Mucosa of descending colon (tissue), 3 donors: Measurements from ENCODE around the gene NEK6. TPM values are rescaled to one million over a fixed set of nuclear protein-coding genes. Genes with fewer than 3 reads are reported as not detected.

ENCODE experiments used
- ATAC-seq: fragments of 200-7000 bp; cut with Tn5 transposase; one replicate; pipeline ENCODE4 v1.9.1; 2020; ENCODE audit warnings: mild to moderate bottlenecking, moderate library complexity
- DNase-seq, 3 donors: peaks; one replicate each; pipeline ENCODE4 v3.0.0-alpha.2; 2020
- H3K36me3 ChIP-seq: fragments of 200-600 bp; one replicate; pipeline ENCODE4 v1.8.0; 2021; ENCODE audit warnings: low read depth, mild to moderate bottlenecking
- H3K4me1 ChIP-seq: fragments of 200-600 bp; one replicate; pipeline ENCODE4 v1.8.0; 2021; ENCODE audit warnings: low read depth, mild to moderate bottlenecking
- H3K4me3 ChIP-seq: fragments of 200-600 bp; one replicate; pipeline ENCODE4 v1.8.0; 2021; ENCODE audit warnings: mild to moderate bottlenecking
- H3K9me3 ChIP-seq: fragments of 200-600 bp; one replicate; pipeline ENCODE4 v1.8.0; 2021; ENCODE audit warnings: mild to moderate bottlenecking
- intact Hi-C, 2 donors: fragments of 100-400 bp; cut with DNase I in 1 of 2; cut with micrococcal nuclease in 1 of 2; formaldehyde crosslinking; loops; one replicate each; pipeline versions ENCODE4 v1.11.0 to v1.11.1; 2022; cut with DNase I, micrococcal nuclease
- total RNA-seq, 3 donors: library from RNA; stranded (reverse); fragmentation: NEBNext Ultra II Directional in 2 of 3; extraction: Animal tissue kit (Norgen Biotek cat#: 25700) in 2 of 3; gene quantifications; one replicate each; pipeline versions ENCODE4 v1.2.1 to v1.2.4, GENCODE V29; 2021 to 2023
- TF ChIP-seq, protein P1 (sequence below): fragments of 200-600 bp; IDR thresholded peaks from one replicate; pipeline ENCODE4 v1.8.0; 2022; ENCODE audit warnings: antibody characterized with exemption, mild to moderate bottlenecking
- donor health status: DM: no; HTN: no; CAD: no; lungs with moderate emphysema.
- donor health status: DM: no; HTN: no; CAD: no.
- donor health status: DM: no; HTN: yes; CAD: no.

Gene NEK6
- total RNA-seq, 3 donors from 2014 or later: 41.1 to 65.0 (median 51.8) TPM

DNA sequence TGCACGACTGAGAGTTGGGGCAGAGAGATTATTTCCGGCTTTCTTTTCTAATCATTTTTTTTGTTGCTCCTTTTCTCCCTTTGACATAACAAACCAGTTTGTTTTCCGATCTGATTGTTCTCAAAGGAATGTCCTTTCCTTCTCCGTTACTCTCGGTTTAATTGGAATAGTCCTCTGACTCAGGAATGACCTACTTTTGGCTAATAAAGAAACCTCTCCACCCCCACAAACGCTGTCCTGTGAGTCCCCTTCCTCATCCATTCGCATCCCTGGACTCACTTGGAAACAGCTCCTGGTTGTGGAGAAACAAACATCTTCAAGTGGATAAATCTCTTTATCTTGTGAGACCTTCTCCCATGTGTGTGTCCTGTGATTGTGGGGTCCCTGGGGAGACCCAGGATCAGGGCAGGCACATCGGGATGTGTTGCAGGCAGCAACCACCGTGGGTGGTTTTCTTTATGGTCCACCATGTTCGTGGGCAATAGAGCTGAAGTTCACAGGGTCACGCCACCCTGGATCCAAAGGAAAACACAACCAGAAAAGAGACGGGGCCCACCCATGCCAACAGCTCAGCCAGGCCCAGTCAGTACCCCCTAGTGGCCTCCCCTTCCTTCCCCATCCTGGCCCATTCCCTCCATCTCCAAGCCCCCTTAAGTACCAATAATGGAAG lies 45.2 kb upstream of the NEK6 start:
- no peak for ATAC-seq
- Histone ChIP-seq H3K36me3 (no peaks in the 10 kb centered on the region), H3K4me1 (peaks cover 2% of the 10 kb centered on the region), H3K9me3 (no peaks in the 10 kb centered on the region), H3K4me3 (no peak overlapping the region)
- DNase-seq: no peak
- TF ChIP-seq, protein P1, sequence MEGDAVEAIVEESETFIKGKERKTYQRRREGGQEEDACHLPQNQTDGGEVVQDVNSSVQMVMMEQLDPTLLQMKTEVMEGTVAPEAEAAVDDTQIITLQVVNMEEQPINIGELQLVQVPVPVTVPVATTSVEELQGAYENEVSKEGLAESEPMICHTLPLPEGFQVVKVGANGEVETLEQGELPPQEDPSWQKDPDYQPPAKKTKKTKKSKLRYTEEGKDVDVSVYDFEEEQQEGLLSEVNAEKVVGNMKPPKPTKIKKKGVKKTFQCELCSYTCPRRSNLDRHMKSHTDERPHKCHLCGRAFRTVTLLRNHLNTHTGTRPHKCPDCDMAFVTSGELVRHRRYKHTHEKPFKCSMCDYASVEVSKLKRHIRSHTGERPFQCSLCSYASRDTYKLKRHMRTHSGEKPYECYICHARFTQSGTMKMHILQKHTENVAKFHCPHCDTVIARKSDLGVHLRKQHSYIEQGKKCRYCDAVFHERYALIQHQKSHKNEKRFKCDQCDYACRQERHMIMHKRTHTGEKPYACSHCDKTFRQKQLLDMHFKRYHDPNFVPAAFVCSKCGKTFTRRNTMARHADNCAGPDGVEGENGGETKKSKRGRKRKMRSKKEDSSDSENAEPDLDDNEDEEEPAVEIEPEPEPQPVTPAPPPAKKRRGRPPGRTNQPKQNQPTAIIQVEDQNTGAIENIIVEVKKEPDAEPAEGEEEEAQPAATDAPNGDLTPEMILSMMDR: no peak
- intact Hi-C loops: no loop called here

DNA sequence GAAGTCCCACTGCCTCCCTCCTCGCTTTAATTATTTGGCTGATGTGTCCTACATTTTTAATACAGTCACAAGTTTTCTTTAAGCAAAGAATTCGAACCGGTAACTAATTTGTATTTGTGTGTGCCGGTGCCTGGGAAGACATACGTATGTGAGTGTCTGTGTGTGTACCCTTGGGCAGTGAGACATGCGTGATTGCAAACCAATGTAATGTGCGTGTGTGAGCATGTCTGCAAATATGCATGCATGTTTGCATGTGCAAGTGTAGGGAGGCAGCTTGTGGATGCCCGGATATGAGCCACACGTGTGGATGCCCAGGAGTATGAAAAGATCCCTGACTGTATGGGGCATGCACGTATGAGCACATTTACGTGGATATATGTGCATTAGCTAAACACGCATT lies 44.4 kb upstream of the NEK6 start:
- ATAC-seq (no peak), DNase-seq (no peak)
- H3K9me3 ChIP-seq: no peaks in the 10 kb centered on the region
- no peak overlapping the region for H3K4me3 ChIP-seq
- peaks cover 8% of the 10 kb centered on the region for H3K4me1 ChIP-seq
- TF ChIP-seq, protein P1: no peak
- no peaks in the 10 kb centered on the region for H3K36me3 ChIP-seq
- intact Hi-C loops: no loop called here

DNA sequence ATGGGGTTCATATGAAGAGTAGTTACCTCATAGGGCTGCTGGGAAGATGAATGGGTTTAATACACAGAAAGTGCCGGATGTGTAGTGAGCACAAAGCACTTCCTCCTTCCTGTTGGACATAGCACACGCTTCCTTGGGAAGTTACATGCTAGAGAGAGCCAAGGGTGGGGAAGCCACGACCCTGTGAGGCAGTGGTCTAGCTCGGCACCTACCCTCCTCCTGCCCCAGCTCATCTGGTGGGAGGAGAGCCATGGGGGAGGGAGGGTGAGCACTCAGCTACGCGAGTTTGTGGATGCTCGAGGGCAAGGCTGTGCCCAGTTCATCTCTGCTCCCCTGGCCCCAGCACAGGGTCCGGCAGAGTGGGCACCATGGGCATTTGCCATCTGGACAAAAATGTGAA lies 43.6 kb upstream of the NEK6 start:
- no peak overlapping the region for H3K4me3 ChIP-seq

DNA sequence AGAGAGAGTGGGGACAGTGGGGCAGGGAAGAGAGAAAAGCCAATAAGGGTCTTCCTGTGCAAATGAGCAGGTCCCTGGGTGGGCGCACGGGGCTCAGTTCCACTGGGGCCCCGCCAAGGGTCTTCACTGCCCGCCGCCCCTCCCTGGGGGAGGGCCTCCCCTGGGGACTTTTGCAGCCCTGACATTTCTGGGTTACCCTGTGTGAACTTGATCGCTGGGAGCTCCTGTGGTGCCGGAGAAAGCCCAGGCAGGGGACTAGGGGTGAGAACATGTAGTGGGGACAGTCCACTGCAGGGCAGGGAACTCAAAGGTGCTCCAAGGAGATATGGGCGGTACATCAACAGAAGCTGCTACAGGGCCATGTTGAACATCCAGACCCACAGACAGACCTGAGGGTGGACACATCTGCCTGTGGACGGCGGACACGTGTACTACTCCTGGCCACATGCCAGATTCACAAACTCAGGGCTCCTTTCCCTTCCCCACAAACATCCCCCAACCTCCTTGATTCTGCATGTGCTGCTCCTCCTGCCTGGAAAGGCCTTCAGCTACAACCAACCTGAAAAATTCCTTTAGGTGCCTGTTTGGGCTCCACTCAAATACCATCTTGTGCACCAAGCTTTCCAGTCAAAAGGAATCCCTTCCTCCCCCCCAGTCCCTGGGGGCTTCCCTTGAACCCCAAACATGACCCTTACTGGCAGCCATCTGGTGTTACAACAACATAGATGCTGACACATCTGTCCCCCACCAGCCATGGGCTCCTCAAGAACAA lies 43.0 kb upstream of the NEK6 start:
- no peaks in the 10 kb centered on the region for H3K36me3 ChIP-seq
- intact Hi-C loops: no loop called here
- ATAC-seq (no peak), DNase-seq (no peak)
- H3K9me3 ChIP-seq: no peaks in the 10 kb centered on the region
- peaks cover 15% of the 10 kb centered on the region for H3K4me1 ChIP-seq
- TF ChIP-seq, protein P1: no peak
- H3K4me3 ChIP-seq: no peak overlapping the region

More for the DNA sequence above, 43.6 kb upstream of the NEK6 start:
- H3K36me3 ChIP-seq: no peaks in the 10 kb centered on the region
- ATAC-seq (no peak), DNase-seq (no peak)
- intact Hi-C loops: no loop called here
- H3K9me3 ChIP-seq: no peaks in the 10 kb centered on the region
- H3K4me1 ChIP-seq: peaks cover 15% of the 10 kb centered on the region
- TF ChIP-seq, protein P1: no peak

DNA sequence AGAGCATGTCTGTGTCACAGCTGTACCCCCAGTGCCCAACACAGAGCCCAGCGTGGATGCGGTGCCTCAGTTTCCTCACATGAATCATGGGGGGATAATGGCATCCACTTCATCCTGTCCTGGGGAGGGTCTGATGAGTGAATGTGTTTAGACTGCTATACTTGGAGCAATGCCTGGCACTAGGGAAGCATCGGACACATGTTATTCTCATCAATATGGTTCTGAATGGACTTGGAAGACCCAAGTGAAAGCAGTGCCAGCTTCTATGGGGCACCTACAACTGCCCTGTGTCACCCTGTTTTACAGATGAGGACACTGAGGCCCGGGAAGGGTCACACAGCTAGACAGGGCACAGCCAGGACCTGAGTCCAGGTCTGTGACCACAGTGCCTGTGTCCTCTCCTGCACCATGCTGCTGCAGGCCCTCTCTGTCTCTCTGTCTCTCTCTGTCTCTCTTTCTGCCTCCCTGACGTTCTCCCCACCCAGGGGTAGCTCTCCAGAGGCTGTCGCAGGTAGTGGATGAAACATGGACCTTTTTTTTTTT lies 42.3 kb upstream of the NEK6 start:
- Histone ChIP-seq H3K36me3 (no peaks in the 10 kb centered on the region), H3K4me3 (no peak overlapping the region), H3K9me3 (no peaks in the 10 kb centered on the region), H3K4me1 (peaks cover 16% of the 10 kb centered on the region)
- TF ChIP-seq, protein P1: no peak
- DNase-seq: no peak
- ATAC-seq: no peak
- intact Hi-C loops: no loop called here
